ENCODE results near the gene RMDN2. TPM values are rescaled to one million over a fixed set of nuclear protein-coding genes. Genes with fewer than 3 reads are reported as not detected.

Gene RMDN2
- polyA plus RNA-seq, 1 experiment, result 5.7 TPM

GRCh38 chr2:37904993-37905392 lies 20.1 kb upstream of the RMDN2 start:
- H3K27me3 ChIP-seq (ENCODE audit: control insufficient read depth, insufficient read depth, low read length), result no peaks in the 10 kb centered on the region
- no peak for DNase-seq (ENCODE audit: low read depth, low spot score)
- peaks cover 11% of the 10 kb centered on the region for H3K9me3 ChIP-seq (ENCODE audit: control insufficient read depth, insufficient read depth, low read length)
- H3K27ac ChIP-seq (ENCODE audit: low read depth, low read length), result no peak overlapping the region
- TF ChIP-seq CTCF (IDR thresholded peaks at IDR 0.05; ENCODE audit: low read depth, low read length), result no peak
- POLR2A ChIA-PET, result no interaction called here
- H3K4me3 ChIP-seq (ENCODE audit: low read depth, low read length), result no peak overlapping the region
- CTCF ChIA-PET, result no interaction called here

- no peak for TF ChIP-seq CTCF (IDR thresholded peaks at IDR 0.05; ENCODE audit: low read depth, low read length)
- CTCF ChIA-PET, result interaction anchor here (1.2 kb wide), 1 partner anchor 15 kb away, joined by 7 read pairs; no protein-coding TSS in a partner anchor
- no peaks in the 10 kb centered on the region for H3K27me3 ChIP-seq (ENCODE audit: control insufficient read depth, insufficient read depth, low read length)
- no peak overlapping the region for H3K27ac ChIP-seq (ENCODE audit: low read depth, low read length)
- POLR2A ChIA-PET, result no interaction called here
- no peak overlapping the region for H3K4me3 ChIP-seq (ENCODE audit: low read depth, low read length)
- DNase-seq (ENCODE audit: low read depth, low spot score), result no peak
- H3K9me3 ChIP-seq (ENCODE audit: control insufficient read depth, insufficient read depth, low read length), result peaks cover 3% of the 10 kb centered on the region; the same call in 1 of the 2 replicates
Observed at GRCh38 chr2:37906131-37906530, 19.0 kb upstream of the RMDN2 start.

GRCh38 chr2:37907501-37908225 lies 17.4 kb upstream of the RMDN2 start:
- no peak for TF ChIP-seq CTCF (IDR thresholded peaks at IDR 0.05; ENCODE audit: low read depth, low read length)
- Histone ChIP-seq H3K9me3 (ENCODE audit: control insufficient read depth, insufficient read depth, low read length) (peaks cover 3% of the 10 kb centered on the region; the same call in 1 of the 2 replicates), H3K27ac (ENCODE audit: low read depth, low read length) (no peak overlapping the region), H3K4me3 (ENCODE audit: low read depth, low read length) (no peak overlapping the region), H3K27me3 (ENCODE audit: control insufficient read depth, insufficient read depth, low read length) (no peaks in the 10 kb centered on the region)
- ChIA-PET POLR2A (interaction anchor here (0.6 kb wide), 1 partner anchor 767 kb away, joined by 4 read pairs; no protein-coding TSS in a partner anchor), CTCF (interaction anchor here (1.1 to 1.4 kb wide), 3 partner anchors 16 to 674 kb away, joined by 3 to 4 read pairs (median 3); no protein-coding TSS in a partner anchor)
- no peak for DNase-seq (ENCODE audit: low read depth, low spot score)

- ChIA-PET CTCF (interaction anchor here (1.2 to 1.5 kb wide), 2 partner anchors 17 to 20 kb away, joined by 3 to 5 read pairs; no protein-coding TSS in a partner anchor), POLR2A (no interaction called here)
- H3K9me3 ChIP-seq (ENCODE audit: control insufficient read depth, insufficient read depth, low read length), result peaks cover 3% of the 10 kb centered on the region; the same call in 1 of the 2 replicates
- H3K27me3 ChIP-seq (ENCODE audit: control insufficient read depth, insufficient read depth, low read length), result no peaks in the 10 kb centered on the region
- H3K4me3 ChIP-seq (ENCODE audit: low read depth, low read length), result no peak overlapping the region
- no peak overlapping the region for H3K27ac ChIP-seq (ENCODE audit: low read depth, low read length)
- no peak for TF ChIP-seq CTCF (IDR thresholded peaks at IDR 0.05; ENCODE audit: low read depth, low read length)
- no peak for DNase-seq (ENCODE audit: low read depth, low spot score)
Observed at GRCh38 chr2:37911296-37911873, 13.7 kb upstream of the RMDN2 start.

GRCh38 chr2:37912056-37912455 lies 13.0 kb upstream of the RMDN2 start:
- no peak for DNase-seq (ENCODE audit: low read depth, low spot score)
- Histone ChIP-seq H3K4me3 (ENCODE audit: low read depth, low read length) (no peak overlapping the region), H3K27me3 (ENCODE audit: control insufficient read depth, insufficient read depth, low read length) (no peaks in the 10 kb centered on the region), H3K27ac (ENCODE audit: low read depth, low read length) (no peak overlapping the region), H3K9me3 (ENCODE audit: control insufficient read depth, insufficient read depth, low read length) (peaks cover 3% of the 10 kb centered on the region; the same call in 1 of the 2 replicates)
- POLR2A ChIA-PET, result no interaction called here
- no peak for TF ChIP-seq CTCF (IDR thresholded peaks at IDR 0.05; ENCODE audit: low read depth, low read length)
- CTCF ChIA-PET, result interaction anchor here (1.2 to 1.5 kb wide), 2 partner anchors 18 to 21 kb away, joined by 3 to 5 read pairs; no protein-coding TSS in a partner anchor

Data from AG04450 (cell line).